Panc1 (cell line): ENCODE results near the gene PIK3CD.

Experiments
- POLR2AphosphoS5 ChIP-seq: IDR thresholded peaks from 2 replicates; pipeline ENCODE4 v1.6.1; 2012; ENCODE audit warnings: mild to moderate bottlenecking, low read depth, low read length, moderate library complexity
- TF ChIP-seq, protein P1 (sequence below), 2 experiments: IDR thresholded peaks; 2 replicates each; pipeline ENCODE4 v1.6.1; 2011 to 2012; ENCODE audit warnings: low read depth in 2 of 2, control low read depth in 1 of 2, low read length in 1 of 2, mild to moderate bottlenecking in 1 of 2, moderate library complexity in 1 of 2; ENCODE audit not compliant: insufficient read depth in 1 of 2
- TF ChIP-seq, protein P2 (sequence below): fragments of 450-650 bp; IDR thresholded peaks from 2 replicates; pipeline ENCODE4 v1.5.1; 2017; ENCODE audit warnings: mild to moderate bottlenecking

DNA sequence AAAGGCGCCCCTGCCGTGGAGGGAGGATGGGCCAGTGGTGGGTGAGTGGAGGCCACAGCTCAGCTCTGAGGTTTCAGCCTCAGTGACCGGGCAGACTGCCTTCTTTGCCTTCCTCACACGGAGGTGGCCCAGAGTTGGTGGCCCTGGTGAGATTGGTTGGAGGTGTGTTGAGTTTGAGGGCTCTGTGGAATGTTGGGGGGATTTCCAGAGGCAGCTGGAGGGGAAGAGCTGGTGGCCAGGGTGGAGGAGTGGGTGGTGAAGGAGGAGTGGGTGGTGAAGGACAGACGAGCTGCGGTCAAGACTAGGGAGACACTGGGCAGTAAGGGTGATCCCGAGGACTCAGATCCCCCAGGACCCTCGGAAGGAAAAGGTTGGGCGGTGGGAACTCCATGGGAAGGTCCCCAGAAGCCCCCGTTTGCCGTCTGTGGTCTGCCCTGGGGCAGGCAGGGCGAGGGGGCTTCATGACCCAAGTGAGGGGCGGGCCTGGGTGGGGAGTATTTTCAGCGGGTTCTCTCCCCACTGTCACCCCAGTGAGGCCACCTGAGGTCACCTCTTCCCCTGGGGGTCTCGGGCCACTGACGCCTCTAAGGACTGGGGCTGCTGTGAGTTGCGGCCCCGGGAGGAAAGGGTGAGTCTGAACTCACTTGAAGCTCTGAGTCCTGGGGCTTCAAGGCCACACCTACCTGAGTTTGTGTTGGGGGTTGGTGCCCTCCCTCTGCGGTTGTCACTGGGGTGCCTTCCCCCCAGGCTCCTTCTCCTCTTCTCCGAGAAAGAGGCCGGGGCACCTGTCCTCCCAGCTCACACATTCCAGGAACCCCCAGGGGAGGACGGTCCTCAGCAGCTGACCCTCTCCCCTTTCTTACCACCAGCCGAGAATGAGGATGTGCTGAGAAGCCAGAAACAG is 22.7 kb upstream of the PIK3CD start:
- TF ChIP-seq, protein P1, sequence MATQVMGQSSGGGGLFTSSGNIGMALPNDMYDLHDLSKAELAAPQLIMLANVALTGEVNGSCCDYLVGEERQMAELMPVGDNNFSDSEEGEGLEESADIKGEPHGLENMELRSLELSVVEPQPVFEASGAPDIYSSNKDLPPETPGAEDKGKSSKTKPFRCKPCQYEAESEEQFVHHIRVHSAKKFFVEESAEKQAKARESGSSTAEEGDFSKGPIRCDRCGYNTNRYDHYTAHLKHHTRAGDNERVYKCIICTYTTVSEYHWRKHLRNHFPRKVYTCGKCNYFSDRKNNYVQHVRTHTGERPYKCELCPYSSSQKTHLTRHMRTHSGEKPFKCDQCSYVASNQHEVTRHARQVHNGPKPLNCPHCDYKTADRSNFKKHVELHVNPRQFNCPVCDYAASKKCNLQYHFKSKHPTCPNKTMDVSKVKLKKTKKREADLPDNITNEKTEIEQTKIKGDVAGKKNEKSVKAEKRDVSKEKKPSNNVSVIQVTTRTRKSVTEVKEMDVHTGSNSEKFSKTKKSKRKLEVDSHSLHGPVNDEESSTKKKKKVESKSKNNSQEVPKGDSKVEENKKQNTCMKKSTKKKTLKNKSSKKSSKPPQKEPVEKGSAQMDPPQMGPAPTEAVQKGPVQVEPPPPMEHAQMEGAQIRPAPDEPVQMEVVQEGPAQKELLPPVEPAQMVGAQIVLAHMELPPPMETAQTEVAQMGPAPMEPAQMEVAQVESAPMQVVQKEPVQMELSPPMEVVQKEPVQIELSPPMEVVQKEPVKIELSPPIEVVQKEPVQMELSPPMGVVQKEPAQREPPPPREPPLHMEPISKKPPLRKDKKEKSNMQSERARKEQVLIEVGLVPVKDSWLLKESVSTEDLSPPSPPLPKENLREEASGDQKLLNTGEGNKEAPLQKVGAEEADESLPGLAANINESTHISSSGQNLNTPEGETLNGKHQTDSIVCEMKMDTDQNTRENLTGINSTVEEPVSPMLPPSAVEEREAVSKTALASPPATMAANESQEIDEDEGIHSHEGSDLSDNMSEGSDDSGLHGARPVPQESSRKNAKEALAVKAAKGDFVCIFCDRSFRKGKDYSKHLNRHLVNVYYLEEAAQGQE (IDR thresholded peaks at IDR 0.05; ENCODE audit: insufficient read depth in 1 of 2, low read depth in 2 of 2, low read length in 1 of 2), result no peak
- TF ChIP-seq, protein P2, sequence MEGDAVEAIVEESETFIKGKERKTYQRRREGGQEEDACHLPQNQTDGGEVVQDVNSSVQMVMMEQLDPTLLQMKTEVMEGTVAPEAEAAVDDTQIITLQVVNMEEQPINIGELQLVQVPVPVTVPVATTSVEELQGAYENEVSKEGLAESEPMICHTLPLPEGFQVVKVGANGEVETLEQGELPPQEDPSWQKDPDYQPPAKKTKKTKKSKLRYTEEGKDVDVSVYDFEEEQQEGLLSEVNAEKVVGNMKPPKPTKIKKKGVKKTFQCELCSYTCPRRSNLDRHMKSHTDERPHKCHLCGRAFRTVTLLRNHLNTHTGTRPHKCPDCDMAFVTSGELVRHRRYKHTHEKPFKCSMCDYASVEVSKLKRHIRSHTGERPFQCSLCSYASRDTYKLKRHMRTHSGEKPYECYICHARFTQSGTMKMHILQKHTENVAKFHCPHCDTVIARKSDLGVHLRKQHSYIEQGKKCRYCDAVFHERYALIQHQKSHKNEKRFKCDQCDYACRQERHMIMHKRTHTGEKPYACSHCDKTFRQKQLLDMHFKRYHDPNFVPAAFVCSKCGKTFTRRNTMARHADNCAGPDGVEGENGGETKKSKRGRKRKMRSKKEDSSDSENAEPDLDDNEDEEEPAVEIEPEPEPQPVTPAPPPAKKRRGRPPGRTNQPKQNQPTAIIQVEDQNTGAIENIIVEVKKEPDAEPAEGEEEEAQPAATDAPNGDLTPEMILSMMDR, result no peak
- no peak for TF ChIP-seq POLR2AphosphoS5
